HL-60/S4 (cell line): ENCODE data around the gene WDR89.
"Not testable (repeated sequence)": the region's sequence is repeated elsewhere in the genome, so short reads cannot be mapped to it uniquely, and the experiment has no call there.

Experiments
- in situ Hi-C: fragments of 300-500 bp; cut with MboI; formaldehyde crosslinking; loops from 2 replicates; pipeline ENCODE4 v1.14.3; 2022; ENCODE audit warnings: low sequenced_read_pairs

The WDR89 gene

GRCh38 chr14:63654936-63655335, 13.3 kb upstream of the WDR89 start:
- in situ Hi-C loops, result no loop called here

- in situ Hi-C loops, result no loop called here
Measured at GRCh38 chr14:63654346-63654745, 12.7 kb upstream of the WDR89 start.

- in situ Hi-C loops, result no loop called here
Measured at GRCh38 chr14:63652406-63652805, 10.7 kb upstream of the WDR89 start.

DNA sequence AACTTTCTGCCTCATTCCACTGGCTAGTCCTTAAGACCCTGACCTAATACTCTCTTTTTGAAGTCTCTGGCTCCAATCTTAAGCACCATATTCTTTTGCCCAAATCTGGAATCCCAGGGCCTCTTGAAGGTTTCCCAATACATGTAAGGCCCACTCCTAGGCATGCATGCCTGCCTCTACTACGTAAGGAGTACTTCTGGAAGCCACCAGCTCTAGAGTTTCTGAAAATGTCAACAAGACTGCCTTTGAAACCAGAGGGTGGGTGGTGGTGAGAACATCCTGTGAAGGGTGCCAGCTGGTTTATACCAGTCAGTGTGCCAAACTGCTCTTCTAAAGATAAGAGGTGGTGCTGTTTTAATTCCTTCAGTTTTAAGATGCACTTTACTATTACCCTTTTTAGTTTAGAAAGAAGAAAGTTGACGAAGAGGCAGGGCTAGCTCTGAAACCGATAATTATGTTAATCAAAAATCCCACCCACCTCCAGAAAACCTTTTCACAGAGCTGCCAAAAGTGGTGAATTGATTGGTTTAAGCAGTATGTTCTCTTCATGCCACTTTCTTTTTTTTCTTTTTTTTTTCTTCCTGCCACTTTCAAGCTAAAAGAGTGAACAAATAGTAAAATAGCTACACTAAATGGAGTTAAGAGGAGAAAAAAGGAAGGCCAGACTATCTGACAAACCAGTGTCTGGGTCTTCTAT, 8.7 kb upstream of the WDR89 start:
- in situ Hi-C loops, result no loop called here

DNA sequence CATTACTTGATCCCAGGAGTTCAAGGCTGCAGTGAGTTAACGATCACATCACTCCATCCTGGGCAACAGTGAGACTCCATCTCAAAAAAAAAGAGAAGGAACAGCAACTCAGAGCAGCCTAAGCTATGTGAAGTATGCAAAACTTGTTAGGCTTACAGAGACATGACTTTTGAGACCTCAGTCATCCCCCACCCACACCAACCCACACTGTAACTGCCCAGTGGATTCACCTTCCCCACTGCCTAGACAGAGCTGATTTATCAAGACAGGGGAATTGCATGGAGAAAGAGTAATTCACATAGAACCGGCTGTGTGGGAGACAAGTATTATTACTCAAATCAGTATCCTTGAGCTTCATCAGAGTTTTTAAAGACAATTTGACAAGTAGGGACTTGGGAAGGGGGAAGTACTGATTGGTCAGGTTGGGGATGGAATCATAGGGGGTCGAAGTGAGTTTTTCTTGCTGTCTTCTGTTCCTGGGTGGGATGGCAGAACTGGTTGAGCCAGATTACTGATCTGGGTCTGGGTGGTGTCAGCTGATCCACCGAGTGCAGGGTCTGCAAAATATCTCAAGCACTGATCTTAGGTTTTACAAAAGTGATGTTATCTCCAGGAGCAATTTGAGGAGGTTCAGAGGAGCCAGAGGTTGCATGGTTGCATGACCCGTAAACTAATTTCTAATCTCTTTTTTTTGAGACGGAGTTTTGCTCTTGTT, 6.2 kb upstream of the WDR89 start:
- in situ Hi-C loops, result no loop called here

GRCh38 chr14:63644741-63645140, 3.1 kb upstream of the WDR89 start:
- in situ Hi-C loops, result no loop called here

GRCh38 chr14:63642656-63643382, 1.1 kb upstream of the WDR89 start:
- in situ Hi-C loops, result no loop called here

DNA sequence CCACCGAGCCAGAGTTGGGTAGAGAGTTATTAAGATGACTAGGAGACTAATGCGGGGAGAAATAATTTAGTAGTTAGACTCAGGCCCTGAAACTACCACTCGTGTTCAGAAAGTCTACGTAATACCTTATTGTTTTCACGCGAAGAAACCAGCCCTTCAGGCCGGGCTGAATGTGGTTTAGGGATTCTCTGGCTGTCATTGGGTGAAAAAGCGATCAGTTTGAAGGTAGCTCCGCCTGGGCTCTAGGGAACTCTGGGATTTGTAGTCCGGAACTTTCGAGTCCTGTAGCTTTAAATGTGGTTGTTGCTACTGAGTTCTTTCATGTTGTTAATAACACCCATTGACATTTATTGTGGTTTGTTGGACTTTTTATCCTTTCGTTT, 549 bp upstream of the WDR89 start:
- in situ Hi-C loops, result no loop called here

- in situ Hi-C loops, result no loop called here
Measured at GRCh38 chr14:63638493-63638892, 3.2 kb downstream of the WDR89 start.

- in situ Hi-C loops, result not testable (repeated sequence)
Measured at GRCh38 chr14:63636094-63636635, 5.5 kb downstream of the WDR89 start.

DNA sequence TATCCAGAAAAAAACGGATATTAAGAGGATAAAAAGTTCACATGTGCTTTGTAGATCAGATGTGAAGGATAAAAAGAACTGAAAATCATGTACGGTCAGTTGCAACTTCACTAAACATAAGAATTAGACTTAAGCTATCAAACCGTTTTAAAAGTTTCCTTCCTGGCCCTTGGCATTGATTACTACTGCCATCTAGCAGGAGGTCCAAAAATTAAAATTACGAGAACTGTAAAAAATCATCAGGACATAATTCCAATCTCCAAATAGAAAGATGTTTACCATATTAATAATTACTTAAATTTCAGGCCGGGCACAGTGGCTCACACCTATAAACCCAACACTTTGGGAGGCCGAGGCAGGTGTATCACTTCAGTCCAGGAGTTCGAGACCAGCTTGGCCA, 7.9 kb downstream of the WDR89 start:
- in situ Hi-C loops, result no loop called here

DNA sequence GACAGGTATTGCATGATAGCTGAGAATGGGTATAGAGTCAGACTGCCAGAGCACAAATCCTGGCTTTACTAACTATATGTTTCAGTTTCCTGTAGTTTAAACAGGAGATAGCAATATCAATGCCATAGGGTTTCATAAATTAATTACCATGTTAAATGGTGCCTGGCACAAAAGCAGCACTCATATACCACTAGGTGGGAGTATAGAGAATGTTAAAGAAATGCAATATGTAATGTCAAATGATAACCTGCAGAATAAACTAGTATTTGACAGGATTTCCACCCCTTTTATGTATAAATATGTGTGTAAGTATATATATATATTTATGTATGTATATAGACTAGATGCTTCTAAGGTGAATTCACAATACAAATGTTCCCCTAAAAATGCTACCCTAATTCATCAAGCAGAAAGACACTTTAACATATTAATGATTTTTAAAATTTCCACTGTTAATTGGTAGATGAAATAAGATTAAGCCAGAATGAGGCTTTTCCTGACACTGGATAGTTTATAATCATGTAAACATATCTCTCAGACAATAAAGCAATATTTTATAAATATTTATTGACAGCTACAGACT, 8.6 kb downstream of the WDR89 start:
- in situ Hi-C loops, result no loop called here

DNA sequence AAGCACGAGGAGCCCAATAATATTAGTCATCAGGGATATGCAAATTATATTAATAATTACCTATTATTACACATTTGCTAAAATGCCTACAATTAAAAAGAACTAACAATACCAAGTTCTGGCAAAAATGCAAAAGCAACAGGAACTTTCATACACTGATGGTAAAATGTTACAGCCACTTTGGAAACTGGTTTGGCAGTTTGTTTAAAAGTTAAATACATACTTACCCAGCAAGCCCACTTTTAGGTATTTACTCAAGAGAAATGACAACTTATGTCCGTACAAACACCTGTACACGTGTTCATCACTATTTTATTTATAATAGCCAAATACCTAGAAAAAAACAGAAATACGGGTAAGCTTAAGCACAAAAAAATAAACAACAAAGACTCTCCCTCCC, 17.0 kb downstream of the WDR89 start:
- in situ Hi-C loops, result no loop called here

- in situ Hi-C loops, result no loop called here
Measured at GRCh38 chr14:63624203-63624602, 17.5 kb downstream of the WDR89 start.

DNA sequence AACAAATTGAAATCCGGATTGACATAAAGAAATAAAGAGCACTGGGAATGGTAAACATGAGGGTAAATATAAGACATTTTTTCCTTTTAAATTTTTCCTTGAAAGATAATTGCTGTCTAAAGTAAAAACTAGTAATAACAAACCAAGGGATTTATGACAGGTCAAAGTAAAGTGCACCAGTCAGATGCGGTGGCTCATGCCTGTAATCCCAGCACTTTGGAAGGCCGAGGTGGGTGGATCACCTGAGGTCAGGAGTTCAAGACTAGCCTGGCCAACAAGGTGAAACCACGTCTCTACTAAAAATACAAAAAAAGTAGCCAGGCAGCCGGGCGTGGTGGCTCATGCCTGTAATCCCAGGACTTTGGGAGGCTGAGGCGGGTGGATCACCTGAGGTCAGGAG, 19.7 kb downstream of the WDR89 start:
- in situ Hi-C loops, result not testable (repeated sequence)

- in situ Hi-C loops, result no loop called here
Measured at GRCh38 chr14:63616015-63616414, 25.7 kb downstream of the WDR89 start.

DNA sequence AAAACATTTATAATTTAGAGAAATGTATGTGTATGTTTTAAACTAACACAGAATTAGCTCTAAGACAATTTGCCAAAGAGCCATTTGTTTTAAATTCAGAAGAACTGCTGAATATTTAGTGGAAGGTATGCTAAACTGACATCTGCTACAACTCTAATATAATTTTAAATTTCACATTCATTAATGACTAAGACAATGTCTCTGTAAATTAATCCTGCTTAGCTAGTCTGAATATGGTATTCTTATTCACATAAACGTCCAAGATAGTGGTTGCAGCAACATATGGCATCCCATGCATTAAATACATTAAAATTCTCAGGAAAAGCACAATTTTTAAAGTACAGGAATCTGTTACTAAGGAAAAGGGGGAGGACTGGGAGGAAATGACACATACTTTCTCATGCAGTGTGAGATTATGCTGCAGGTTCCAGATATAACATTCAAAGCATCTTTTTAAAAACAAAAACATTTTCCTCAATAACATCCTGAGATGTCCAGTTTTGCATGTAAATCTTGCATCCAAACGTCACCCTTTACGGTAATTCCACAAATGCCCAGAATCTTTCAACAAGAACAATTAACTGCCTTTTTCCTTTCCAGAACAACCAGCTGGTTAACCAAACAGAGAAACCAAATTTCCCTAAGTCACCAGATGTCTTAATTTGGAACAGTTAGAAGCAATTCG, 26.9 kb downstream of the WDR89 start:
- in situ Hi-C loops, result no loop called here

DNA sequence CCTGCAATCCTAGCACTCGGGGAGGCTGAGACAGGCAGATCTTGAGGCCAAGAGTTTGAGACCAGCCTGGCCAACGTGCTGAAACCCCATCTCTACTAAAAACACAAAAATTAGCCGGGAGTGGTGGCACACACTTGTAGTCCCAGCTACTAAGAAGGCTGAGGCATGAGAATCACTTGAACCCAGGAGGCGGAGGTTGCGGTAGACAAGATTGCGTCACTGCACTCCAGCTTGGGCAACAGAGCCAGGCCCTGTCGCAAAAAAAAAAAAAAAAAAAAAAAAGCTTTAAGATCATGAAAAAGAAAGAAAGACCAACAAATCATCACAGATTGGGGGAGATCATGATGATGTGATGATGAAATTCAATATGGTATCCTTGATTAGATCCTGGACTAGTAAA, 30.6 kb downstream of the WDR89 start:
- in situ Hi-C loops, result no loop called here

- in situ Hi-C loops, result no loop called here
Measured at GRCh38 chr14:63605041-63605532, 36.6 kb downstream of the WDR89 start.

- in situ Hi-C loops, result no loop called here
Measured at GRCh38 chr14:63604626-63605025, 37.0 kb downstream of the WDR89 start.
